Erythroblast (primary cell): ENCODE results near the gene SMTNL2.
"Not testable (repeated sequence)": the region's sequence is repeated elsewhere in the genome, so short reads cannot be mapped to it uniquely, and the experiment has no call there.

Experiments
- GATA1 ChIP-seq: IDR thresholded peaks from 2 replicates; pipeline ENCODE4 v1.6.1; 2011; ENCODE audit warnings: low read depth, mild to moderate bottlenecking, control low read depth, low read length, moderate library complexity
- POLR2A ChIP-seq: IDR thresholded peaks from 2 replicates; pipeline ENCODE4 v1.6.1; 2011; ENCODE audit warnings: mild to moderate bottlenecking, low read length

DNA sequence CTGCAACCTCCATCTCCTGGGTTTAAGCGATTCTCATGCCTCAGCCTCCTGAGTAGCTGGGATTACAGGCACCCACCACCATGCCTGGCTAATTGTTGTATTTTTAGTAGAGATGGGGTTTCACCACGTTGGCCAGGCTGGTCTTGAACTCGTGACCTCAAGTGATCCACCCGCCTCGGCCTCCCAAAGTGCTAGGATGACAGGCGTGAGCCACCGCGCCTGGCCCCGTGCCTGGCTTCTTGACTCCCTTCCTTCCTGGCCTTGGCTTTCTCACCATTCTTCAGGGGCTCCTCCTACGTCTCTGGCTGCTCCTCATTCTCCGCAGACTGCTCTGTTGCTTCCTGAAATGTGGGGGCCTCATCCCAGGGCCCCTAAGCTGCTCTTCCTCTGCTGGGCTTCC is 5.7 kb downstream of the SMTNL2 start:
- TF ChIP-seq POLR2A, GATA1: not testable (repeated sequence)
